Esophagus squamous epithelium (tissue), 4 donors: ENCODE measurements around the gene PLXNC1.

Source experiments
- POLR2A ChIP-seq, 4 donors: fragments of 450-650 bp; IDR thresholded peaks; one replicate each; pipeline ENCODE4 v1.6.1; 2017; ENCODE audit warnings: antibody characterized with exemption in 4 of 4, mild to moderate bottlenecking in 4 of 4, moderate library complexity in 3 of 4
- TF ChIP-seq, protein P1 (sequence below), 6 experiments: fragments of 450-650 bp in 4 of 6; fragments of 200-600 bp in 2 of 6; sonication (generic) in 2 of 6; IDR thresholded peaks; one replicate each; pipeline ENCODE4 v1.5.1; 2016 to 2019; ENCODE audit warnings: antibody characterized with exemption in 6 of 6, mild to moderate bottlenecking in 4 of 6, moderate library complexity in 4 of 6

DNA sequence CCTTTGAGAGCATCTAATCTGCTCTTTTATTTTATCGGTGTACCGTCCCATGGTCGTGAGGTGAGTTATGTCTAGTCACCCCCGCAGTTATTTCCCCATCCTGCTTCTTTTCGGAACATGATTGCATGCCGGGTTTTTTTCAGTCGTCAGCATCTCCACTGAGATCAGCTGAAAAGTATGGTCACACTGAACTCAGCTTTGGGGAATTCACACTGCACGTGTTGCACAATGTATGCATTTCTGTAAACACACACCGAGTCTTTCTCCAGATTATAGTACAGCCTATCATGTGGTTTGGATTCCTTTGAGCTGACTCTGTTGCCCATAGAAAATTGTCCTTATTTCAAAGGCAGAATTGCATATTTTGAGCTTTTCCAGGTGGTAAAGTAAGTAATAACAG lies 24.6 kb downstream of the PLXNC1 start:
- TF ChIP-seq, protein P1, sequence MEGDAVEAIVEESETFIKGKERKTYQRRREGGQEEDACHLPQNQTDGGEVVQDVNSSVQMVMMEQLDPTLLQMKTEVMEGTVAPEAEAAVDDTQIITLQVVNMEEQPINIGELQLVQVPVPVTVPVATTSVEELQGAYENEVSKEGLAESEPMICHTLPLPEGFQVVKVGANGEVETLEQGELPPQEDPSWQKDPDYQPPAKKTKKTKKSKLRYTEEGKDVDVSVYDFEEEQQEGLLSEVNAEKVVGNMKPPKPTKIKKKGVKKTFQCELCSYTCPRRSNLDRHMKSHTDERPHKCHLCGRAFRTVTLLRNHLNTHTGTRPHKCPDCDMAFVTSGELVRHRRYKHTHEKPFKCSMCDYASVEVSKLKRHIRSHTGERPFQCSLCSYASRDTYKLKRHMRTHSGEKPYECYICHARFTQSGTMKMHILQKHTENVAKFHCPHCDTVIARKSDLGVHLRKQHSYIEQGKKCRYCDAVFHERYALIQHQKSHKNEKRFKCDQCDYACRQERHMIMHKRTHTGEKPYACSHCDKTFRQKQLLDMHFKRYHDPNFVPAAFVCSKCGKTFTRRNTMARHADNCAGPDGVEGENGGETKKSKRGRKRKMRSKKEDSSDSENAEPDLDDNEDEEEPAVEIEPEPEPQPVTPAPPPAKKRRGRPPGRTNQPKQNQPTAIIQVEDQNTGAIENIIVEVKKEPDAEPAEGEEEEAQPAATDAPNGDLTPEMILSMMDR (IDR thresholded peaks at IDR 0.05), result no peak
- no peak for TF ChIP-seq POLR2A (IDR thresholded peaks at IDR 0.05)
